Activated naive CD8-positive, alpha-beta T cell (primary cell): ENCODE measurements around the gene ANKRD13A.
"Not testable (repeated sequence)": the region's sequence is repeated elsewhere in the genome, so short reads cannot be mapped to it uniquely, and the experiment has no call there.

Source experiments
- H3K27ac Mint-ChIP-seq: one replicate; pipeline ENCODE4 v1.8.0; 2021; ENCODE audit warnings: mixed read lengths
- H3K27me3 Mint-ChIP-seq: one replicate; pipeline ENCODE4 v1.8.0; 2021; ENCODE audit warnings: mixed read lengths
- H3K36me3 Mint-ChIP-seq: one replicate; pipeline ENCODE4 v1.8.0; 2021; ENCODE audit warnings: mixed read lengths
- H3K4me1 Mint-ChIP-seq: one replicate; pipeline ENCODE4 v1.8.0; 2021; ENCODE audit warnings: low read depth, mixed read lengths
- H3K4me3 Mint-ChIP-seq: one replicate; pipeline ENCODE4 v1.8.0; 2021; ENCODE audit warnings: mild to moderate bottlenecking, mixed read lengths
- H3K9me3 Mint-ChIP-seq: one replicate; pipeline ENCODE4 v1.8.0; 2021; ENCODE audit warnings: low read depth, mixed read lengths

The ANKRD13A gene

DNA sequence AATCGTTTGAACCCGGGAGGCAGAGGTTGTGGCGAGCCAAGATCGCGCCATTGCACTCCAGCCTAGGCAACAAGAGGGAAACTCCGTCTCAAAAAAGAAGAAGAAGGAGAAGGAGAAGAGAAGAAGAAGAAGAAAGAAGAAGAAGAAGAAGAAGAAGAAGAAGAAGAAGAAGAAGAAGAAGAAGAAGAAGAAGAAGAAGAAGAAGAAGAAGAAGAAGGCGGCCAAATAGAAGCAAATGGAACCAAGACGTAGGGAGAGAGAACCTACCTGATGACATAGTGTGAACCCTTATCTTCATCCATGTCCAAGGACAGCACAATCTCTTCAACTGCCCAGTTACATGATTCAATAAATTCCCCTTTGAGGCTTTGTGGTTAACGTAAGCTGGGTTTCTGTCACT is 68.9 kb downstream of the ANKRD13A start:
- not testable (repeated sequence) for H3K36me3 Mint-ChIP-seq, H3K27me3 Mint-ChIP-seq

DNA sequence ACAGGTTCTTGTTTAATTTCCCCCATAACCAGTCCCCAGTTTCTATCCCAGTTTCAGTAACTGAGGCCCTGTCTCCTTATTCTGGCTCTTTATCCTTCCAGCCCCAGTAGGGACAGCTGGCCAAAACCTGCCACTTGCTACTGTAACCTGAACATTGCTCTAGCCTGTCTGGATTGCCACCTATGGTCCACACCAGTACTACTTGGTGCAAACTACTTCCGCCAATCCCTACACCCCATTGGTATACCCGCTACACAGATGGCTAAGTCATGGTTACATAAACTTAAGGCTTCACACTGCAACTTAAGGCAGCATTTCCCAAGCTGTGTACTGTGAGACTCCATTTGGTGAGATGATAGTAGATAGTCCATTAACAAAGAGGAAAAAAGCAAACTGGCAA is 69.4 kb downstream of the ANKRD13A start:
- Mint-ChIP-seq H3K27ac (no peak overlapping the region), H3K36me3 (peaks cover 5% of the 10 kb centered on the region), H3K9me3 (no peaks in the 10 kb centered on the region), H3K27me3 (no peaks in the 10 kb centered on the region), H3K4me3 (no peak overlapping the region), H3K4me1 (peaks cover 18% of the 10 kb centered on the region)

More for the DNA sequence above, 68.9 kb downstream of the ANKRD13A start:
- not testable (repeated sequence) for H3K27ac Mint-ChIP-seq, H3K9me3 Mint-ChIP-seq, H3K4me3 Mint-ChIP-seq
- H3K4me1 Mint-ChIP-seq: peaks cover 13% of the 10 kb centered on the region

DNA sequence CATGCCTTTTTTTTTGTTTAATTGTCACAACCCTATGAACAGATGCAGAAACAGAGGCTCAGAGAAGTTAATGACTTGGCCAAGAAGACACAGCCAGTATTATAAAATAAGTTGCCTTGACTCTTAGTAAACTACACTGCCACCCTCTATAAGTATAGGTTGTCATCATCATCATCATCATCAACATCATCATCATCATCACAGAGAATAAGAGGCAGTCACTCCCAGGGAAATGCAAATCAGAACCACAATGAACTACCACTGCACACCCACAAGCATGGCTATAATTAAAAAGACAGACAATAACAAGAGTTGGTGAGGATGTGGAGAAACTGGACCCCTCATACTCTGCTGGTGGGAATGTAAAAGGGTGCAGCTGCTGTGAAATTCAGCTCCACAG is 72.3 kb downstream of the ANKRD13A start:
- Mint-ChIP-seq H3K27me3 (no peaks in the 10 kb centered on the region), H3K36me3 (peaks cover 5% of the 10 kb centered on the region), H3K4me3 (peak overlapping the region; percentile 90), H3K4me1 (peaks cover 28% of the 10 kb centered on the region), H3K9me3 (no peaks in the 10 kb centered on the region), H3K27ac (no peak overlapping the region)

DNA sequence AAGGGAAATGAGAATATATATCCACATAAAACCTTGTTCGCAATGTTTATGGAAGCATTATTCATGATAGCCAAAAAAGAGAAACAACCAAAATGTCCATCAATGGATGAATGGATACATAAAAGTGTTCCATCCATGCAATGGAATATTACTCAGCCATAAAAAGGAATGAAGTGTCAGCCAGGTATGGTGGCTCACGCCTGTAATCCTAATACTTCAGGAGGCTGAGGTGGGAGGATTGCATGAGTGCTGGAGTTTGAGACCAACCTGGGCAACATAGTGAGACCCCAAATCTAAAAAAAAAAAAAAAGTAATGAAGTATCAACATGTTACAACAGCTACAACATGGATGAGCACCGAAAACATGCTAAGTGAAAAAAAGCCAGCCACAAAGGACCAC is 72.7 kb downstream of the ANKRD13A start:
- Mint-ChIP-seq H3K4me3 (peak overlapping the region; percentile 90), H3K4me1 (peaks cover 28% of the 10 kb centered on the region), H3K27me3 (no peaks in the 10 kb centered on the region), H3K9me3 (no peaks in the 10 kb centered on the region), H3K27ac (peak overlapping the region; percentile 43), H3K36me3 (peaks cover 5% of the 10 kb centered on the region)

DNA sequence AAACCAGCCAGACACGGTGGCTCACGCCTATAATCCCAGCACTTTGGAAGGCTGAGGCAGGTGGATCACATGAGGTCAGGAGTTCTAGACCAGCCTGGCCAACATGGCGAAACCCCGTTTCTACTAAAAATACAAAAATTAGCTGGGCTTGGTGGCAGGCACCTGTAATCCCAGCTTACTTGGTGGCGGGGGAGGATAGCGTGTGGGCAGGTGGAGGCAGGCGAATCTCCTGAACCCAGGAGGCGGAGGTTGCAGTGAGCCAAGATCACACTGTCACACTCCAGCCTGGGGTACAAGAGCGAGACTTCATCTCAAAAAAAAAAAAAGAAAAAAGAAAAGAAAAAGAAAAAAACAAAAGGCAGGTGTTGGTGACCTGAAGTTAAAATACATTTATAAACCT is 73.4 kb downstream of the ANKRD13A start:
- not testable (repeated sequence) for H3K9me3 Mint-ChIP-seq, H3K27me3 Mint-ChIP-seq, H3K36me3 Mint-ChIP-seq, H3K27ac Mint-ChIP-seq
- H3K4me3 Mint-ChIP-seq: peak overlapping the region; percentile 90
- peaks cover 30% of the 10 kb centered on the region for H3K4me1 Mint-ChIP-seq

DNA sequence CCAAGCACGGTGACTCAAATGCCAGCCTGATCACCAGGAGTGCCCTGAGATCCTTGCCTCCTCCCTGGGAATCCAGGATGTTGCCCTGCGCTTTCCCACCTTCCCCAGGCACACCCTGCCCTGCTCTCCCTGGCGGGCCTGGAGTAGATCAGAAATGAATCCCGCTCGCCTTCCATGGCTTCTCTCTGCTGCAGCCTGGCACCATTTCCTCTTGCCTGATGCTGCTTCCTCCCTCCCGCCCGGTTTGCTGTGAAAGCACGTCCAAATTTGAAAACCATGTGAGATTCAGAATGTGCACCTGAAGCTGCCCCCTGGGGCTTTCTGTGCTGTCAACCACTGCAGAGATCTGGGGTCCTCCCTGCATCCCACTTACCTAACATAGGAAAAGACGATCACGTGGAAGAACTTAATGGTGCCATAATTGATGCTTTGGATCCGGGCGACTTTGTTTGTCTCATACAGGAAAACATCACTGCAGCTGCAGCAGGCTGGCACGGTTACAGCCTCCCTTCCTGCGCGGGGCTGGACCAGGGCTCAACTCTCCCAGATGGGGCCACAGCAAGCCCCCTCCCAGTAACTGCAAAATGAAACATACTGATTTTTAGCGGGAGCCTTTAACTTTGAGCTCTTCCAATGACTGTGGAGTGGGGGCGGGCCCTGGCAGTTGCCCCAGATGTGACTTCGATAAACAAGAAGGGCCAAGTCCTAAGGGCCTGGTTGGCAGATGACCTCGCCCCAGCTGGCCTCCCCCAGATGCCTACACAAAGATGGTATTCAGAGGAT is 74.0 kb downstream of the ANKRD13A start:
- H3K27ac Mint-ChIP-seq: peak overlapping the region; percentile 84
- H3K27me3 Mint-ChIP-seq: no peaks in the 10 kb centered on the region
- H3K9me3 Mint-ChIP-seq: no peaks in the 10 kb centered on the region
- peak overlapping the region; percentile 90 for H3K4me3 Mint-ChIP-seq
- H3K4me1 Mint-ChIP-seq: peaks cover 36% of the 10 kb centered on the region
- H3K36me3 Mint-ChIP-seq: peaks cover 5% of the 10 kb centered on the region

DNA sequence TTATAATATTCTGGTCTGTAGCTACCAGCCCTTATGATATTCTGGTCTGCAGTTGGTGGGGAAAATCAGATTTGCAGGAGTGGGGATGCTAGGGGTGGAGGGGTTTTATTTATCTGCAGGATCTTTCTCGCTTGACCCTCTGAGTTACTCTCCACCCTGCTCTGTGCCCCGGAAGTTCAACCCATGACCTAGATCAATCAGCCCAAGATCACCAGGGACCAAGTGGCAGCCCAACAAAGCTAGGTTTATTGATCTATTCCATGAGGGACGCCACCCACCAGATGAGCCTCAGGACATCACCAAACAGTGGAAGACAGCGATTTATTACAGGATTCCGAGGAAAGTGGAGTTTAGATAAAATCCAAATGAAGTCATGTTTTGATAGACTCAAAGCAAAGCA is 74.9 kb downstream of the ANKRD13A start:
- Mint-ChIP-seq H3K36me3 (peaks cover 5% of the 10 kb centered on the region), H3K27me3 (no peaks in the 10 kb centered on the region), H3K9me3 (no peaks in the 10 kb centered on the region), H3K4me1 (peaks cover 42% of the 10 kb centered on the region), H3K4me3 (no peak overlapping the region), H3K27ac (peak overlapping the region; percentile 72)

DNA sequence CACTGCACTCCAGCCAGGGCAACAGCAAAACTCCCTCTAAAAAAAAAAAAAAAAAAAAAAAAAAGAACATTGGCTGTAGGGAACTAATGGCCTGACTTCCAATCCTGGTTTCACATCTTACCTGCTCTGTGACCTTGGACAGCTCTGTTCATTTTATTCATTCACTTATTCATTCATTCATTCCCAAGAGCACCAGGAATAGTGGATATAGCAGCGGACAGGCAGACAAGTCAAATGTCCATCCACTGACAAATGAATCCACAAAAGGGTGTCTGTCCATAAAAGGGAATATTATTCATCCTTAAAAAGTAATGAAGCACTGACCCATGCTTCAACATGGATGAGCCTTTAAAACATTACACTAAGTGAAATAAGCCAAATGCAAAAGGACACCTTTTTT is 76.7 kb downstream of the ANKRD13A start:
- H3K27me3 Mint-ChIP-seq: no peaks in the 10 kb centered on the region
- H3K9me3 Mint-ChIP-seq: peaks cover 4% of the 10 kb centered on the region
- H3K4me1 Mint-ChIP-seq: peaks cover 59% of the 10 kb centered on the region
- H3K4me3 Mint-ChIP-seq: no peak overlapping the region
- peaks cover 9% of the 10 kb centered on the region for H3K36me3 Mint-ChIP-seq
- H3K27ac Mint-ChIP-seq: no peak overlapping the region

DNA sequence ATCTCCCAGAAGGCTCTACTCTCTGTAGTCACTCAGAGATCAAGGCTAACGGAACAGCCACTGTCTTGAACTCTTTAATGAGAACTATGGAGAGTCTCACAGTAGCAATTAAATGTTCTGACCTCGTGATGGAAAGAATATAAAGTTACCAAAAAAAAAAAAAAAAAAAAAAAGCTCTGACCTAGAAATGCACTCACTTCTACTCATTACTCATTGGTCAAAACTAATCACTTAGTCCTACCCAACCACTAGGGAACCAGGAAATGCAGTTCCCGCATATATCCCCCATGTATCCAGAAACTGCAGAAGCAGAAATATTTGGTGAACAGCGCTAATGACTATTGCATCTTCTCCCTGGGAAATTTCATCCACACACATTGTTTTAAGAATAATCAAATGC is 78.6 kb downstream of the ANKRD13A start:
- peaks cover 6% of the 10 kb centered on the region for H3K36me3 Mint-ChIP-seq
- no peaks in the 10 kb centered on the region for H3K27me3 Mint-ChIP-seq
- H3K9me3 Mint-ChIP-seq: peaks cover 4% of the 10 kb centered on the region
- H3K4me3 Mint-ChIP-seq: no peak overlapping the region
- peaks cover 53% of the 10 kb centered on the region for H3K4me1 Mint-ChIP-seq
- peak overlapping the region; percentile 100 for H3K27ac Mint-ChIP-seq

DNA sequence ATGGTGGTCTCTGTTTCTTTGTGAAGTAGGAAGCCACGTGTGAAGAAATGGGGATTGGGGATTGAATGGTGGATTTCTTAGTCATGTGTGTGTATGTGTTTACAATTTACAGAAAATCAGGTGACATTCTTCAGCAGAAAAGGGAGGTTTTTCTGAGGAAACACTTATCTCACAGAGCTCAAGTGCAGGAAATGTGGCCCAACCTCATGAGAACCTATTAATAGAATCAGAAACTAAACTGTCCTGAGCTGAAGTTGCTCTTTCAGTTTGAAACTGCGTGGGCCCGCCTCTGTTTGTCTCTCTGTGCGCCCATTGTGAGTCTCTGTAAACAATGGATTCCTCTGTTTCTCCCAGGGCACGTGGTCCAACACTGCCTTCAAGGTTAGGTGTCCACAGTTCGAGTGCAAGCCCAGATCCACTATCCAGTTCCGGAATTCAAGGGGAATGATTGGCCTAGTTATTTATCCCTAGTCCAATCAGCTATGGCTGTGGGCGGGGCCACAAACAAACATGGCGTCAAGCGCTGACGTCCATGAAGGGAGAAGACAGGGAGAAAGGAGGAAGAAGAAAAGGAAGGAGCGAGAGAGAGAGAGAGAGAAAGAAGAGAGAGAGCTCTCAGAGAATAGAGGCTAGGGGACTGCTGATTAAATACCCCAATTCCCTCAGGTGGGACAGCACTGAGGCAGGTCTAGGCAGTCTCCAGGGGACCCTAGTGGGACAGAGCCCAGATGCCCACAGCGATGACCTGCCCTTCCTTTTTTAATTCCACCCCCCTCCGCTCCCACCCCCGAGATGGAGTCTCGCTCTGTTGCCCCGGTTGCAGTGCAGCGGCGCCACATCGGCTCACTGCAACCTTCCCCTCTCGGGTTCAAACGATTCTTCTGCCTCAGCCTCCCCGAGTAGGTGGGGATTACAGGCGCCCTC is 80.5 kb downstream of the ANKRD13A start:
- Mint-ChIP-seq H3K4me3 (peak overlapping the region; percentile 83), H3K9me3 (peaks cover 4% of the 10 kb centered on the region), H3K4me1 (peaks cover 35% of the 10 kb centered on the region), H3K27me3 (no peaks in the 10 kb centered on the region), H3K27ac (peak overlapping the region; percentile 100), H3K36me3 (peaks cover 3% of the 10 kb centered on the region)

DNA sequence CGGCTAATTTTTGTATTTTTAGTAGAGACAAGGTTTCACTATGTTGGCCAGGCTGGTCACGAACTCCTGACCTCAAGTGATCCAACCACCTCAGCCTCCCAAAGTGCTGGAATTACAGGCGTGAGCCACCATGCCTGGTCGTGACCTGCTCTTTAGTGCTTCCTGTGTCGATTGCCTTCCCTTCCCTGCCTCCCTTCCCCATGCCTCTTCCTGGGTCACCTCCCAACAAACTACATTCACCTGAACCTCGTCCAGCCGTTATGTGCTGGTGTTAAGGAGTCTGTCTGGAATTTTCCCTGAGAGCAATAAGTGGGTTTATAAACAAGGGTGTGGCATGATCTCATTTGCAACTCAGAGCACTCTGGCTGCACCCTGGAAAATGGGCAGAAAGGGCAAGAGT is 81.2 kb downstream of the ANKRD13A start:
- peaks cover 3% of the 10 kb centered on the region for H3K36me3 Mint-ChIP-seq
- H3K4me3 Mint-ChIP-seq: peak overlapping the region; percentile 10
- H3K27me3 Mint-ChIP-seq: no peaks in the 10 kb centered on the region
- H3K9me3 Mint-ChIP-seq: peaks cover 4% of the 10 kb centered on the region
- peak overlapping the region; percentile 100 for H3K27ac Mint-ChIP-seq
- H3K4me1 Mint-ChIP-seq: peaks cover 33% of the 10 kb centered on the region

DNA sequence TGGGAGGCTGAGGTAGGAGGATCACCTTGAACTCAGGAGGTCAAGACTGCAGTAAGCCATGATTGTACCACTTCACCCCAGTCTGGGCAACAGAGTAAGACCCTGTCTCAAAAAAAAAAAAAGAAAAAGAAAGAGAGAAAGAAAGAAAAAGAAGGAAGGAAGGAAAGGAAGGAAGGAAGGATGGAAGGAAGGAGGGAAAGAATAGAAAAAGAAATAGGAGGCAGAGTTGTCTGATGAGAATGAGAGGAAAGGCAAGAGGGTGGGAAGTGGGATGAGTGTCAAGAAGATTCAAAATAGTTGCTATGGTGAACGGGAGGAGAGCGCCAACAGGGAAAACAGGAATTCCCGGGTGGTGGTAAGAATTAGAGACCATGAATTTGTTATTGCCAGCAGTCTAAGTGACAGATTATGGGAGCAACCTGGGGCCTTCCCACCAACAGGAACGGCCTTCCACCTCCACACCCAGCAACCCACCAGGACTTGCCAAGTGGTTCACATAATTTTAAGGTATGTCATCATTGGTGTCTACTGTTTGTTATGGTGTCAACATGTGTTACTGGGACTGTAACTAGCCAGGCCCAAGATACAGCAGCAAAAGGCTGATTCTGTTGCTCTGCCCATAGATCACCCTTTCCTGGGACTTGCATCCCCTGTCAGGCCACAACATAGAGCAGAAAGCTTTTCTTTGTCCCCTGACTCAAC is 85.2 kb downstream of the ANKRD13A start:
- no peak overlapping the region for H3K4me3 Mint-ChIP-seq
- H3K27me3 Mint-ChIP-seq: peaks cover 2% of the 10 kb centered on the region
- peaks cover 3% of the 10 kb centered on the region for H3K36me3 Mint-ChIP-seq
- no peak overlapping the region for H3K27ac Mint-ChIP-seq
- H3K4me1 Mint-ChIP-seq: peaks cover 14% of the 10 kb centered on the region
- peaks cover 4% of the 10 kb centered on the region for H3K9me3 Mint-ChIP-seq

DNA sequence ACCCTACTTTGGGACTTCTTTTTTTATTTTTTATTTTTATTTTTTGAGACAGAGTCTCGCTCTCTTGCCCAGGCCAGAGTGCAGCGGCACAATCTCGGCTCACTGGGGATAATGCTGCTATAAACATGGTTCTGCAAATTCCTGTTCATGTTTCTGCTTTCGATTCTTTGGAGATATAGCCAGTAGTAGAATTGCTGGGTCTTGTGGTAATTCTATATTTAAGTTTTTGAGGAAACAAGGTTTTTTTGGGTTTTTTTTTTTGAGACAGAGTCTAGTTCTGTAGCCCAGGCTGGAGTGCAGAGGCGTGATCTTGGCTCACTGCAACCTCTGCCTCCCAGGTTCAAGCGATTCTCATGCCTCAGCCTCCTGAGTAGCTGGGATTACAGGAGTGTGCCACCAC is 89.0 kb downstream of the ANKRD13A start:
- not testable (repeated sequence) for H3K36me3 Mint-ChIP-seq, H3K4me1 Mint-ChIP-seq, H3K27me3 Mint-ChIP-seq, H3K4me3 Mint-ChIP-seq, H3K9me3 Mint-ChIP-seq, H3K27ac Mint-ChIP-seq

DNA sequence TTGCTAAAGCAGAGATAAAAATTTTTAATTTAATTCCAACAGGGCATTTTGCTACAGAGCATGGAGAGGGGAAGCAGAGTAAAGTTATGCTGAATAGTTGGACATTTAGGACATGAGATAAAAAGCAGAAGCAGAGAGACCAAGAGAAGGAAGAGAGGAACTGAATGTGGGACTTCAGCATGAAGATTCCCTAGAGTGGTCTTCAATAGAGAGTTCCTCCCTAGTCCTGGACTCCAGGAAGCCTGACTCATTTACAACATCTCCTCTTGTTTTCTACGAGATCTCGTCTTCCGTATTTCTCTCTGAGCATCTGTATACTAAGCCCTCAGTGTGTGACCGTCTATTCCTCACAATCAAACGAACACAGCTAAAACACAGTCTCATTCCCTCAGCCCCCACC is 89.7 kb downstream of the ANKRD13A start:
- Mint-ChIP-seq H3K36me3 (no peaks in the 10 kb centered on the region), H3K27me3 (peaks cover 9% of the 10 kb centered on the region), H3K4me3 (no peak overlapping the region), H3K9me3 (no peaks in the 10 kb centered on the region), H3K27ac (no peak overlapping the region), H3K4me1 (no peaks in the 10 kb centered on the region)
